Panc1 (cell line): ENCODE measurements around the gene CPEB1. TPM values are rescaled to one million over a fixed set of nuclear protein-coding genes. Genes with fewer than 3 reads are reported as not detected.

Source experiments
- ATAC-seq: fragments of 200-7000 bp; cut with Tn5 transposase; 2 replicates; pipeline ENCODE4 v1.9.1; 2020; ENCODE audit warnings: mild to moderate bottlenecking, moderate library complexity
- BruUV-seq: library from RNA; stranded (reverse); fragments of 400-500 nt; replicated peaks from 2 replicates; lab custom pipeline; 2021; lab: Mats Ljungman, UMichigan
- CTCF ChIA-PET: fragments of 300-600 bp; sonication (Branson Sonifier 250); formaldehyde crosslinking; loops from one replicate; lab custom pipeline; 2022; ENCODE audit warnings: antibody characterized with exemption; lab: Charles Lee
- POLR2A ChIA-PET: fragments of 300-600 bp; sonication (Branson Sonifier 250); formaldehyde crosslinking; loops from one replicate; lab custom pipeline; 2022; ENCODE audit warnings: antibody characterized with exemption; lab: Charles Lee
- DNase-seq: peaks from one replicate; pipeline ENCODE4 v3.0.0-alpha.2; 2010; ENCODE audit warnings: low read depth, low spot score
- H3K27ac ChIP-seq: 2 replicates; pipeline ENCODE4 v1.5.1; 2011; ENCODE audit warnings: mild to moderate bottlenecking, low read length, inconsistent platforms
- H3K27me3 ChIP-seq: fragments of 200-500 bp; sonication (Bioruptor generic); 2 replicates; pipeline ENCODE4 v1.6.0; 2014; ENCODE audit warnings: low read length, inconsistent platforms; ENCODE audit not compliant: control insufficient read depth, insufficient read depth
- H3K36me3 ChIP-seq: fragments of 200-500 bp; sonication (Bioruptor generic); 2 replicates; pipeline ENCODE4 v1.5.1; 2014; ENCODE audit warnings: inconsistent platforms, mild to moderate bottlenecking, low read length, moderate library complexity; ENCODE audit not compliant: control insufficient read depth, insufficient read depth
- H3K4me1 ChIP-seq: 2 replicates; pipeline ENCODE4 v1.5.1; 2011; ENCODE audit warnings: inconsistent platforms, mild to moderate bottlenecking, low read length, moderate library complexity; ENCODE audit not compliant: control insufficient read depth, insufficient read depth
- H3K4me3 ChIP-seq, 2 experiments: 2 replicates each; pipeline ENCODE4 v1.5.1; 2011 to 2012; ENCODE audit warnings: low read depth in 2 of 2, low read length in 2 of 2, mild to moderate bottlenecking in 2 of 2, inconsistent platforms in 1 of 2, moderate library complexity in 1 of 2
- H3K9me3 ChIP-seq: fragments of 200-500 bp; sonication (Bioruptor generic); 2 replicates; pipeline ENCODE4 v1.5.1; 2014; ENCODE audit warnings: low read depth, mild to moderate bottlenecking, inconsistent platforms, low read length, moderate library complexity; ENCODE audit not compliant: control insufficient read depth, insufficient read depth
- POLR2AphosphoS5 ChIP-seq: IDR thresholded peaks from 2 replicates; pipeline ENCODE4 v1.6.1; 2012; ENCODE audit warnings: mild to moderate bottlenecking, low read depth, low read length, moderate library complexity
- SIN3A ChIP-seq: IDR thresholded peaks from 2 replicates; pipeline ENCODE4 v1.6.1; 2012; ENCODE audit warnings: low read depth, mild to moderate bottlenecking, low read length, moderate library complexity, borderline replicate concordance; ENCODE audit not compliant: insufficient read depth
- TCF7L2 ChIP-seq: IDR thresholded peaks from 2 replicates; pipeline ENCODE4 v1.6.1; 2011; ENCODE audit warnings: mild to moderate bottlenecking, low read depth, low read length, inconsistent platforms
- in situ Hi-C: cut with HindIII; loops from 2 replicates; pipeline ENCODE4 v1.10.0; 2016; ENCODE audit warnings: low sequenced_read_pairs, low pct_unique_long_range_greater_than_20kb
- intact Hi-C: fragments of 100-400 bp; cut with micrococcal nuclease; formaldehyde crosslinking; loops from one replicate; pipeline ENCODE4 v1.10.0; 2022; ENCODE audit not compliant: unreplicated experiment
- total RNA-seq: library from RNA; stranded (reverse); gene quantifications from one replicate; pipeline ENCODE4 v1.2.1, GENCODE V29; 2021; ENCODE audit not compliant: unreplicated experiment
- TF ChIP-seq, protein P1 (sequence below): fragments of 450-650 bp; IDR thresholded peaks from 2 replicates; pipeline ENCODE4 v1.5.1; 2017; ENCODE audit warnings: mild to moderate bottlenecking
- TF ChIP-seq, protein P2 (sequence below), 2 experiments: IDR thresholded peaks; 2 replicates each; pipeline ENCODE4 v1.6.1; 2011 to 2012; ENCODE audit warnings: low read depth in 2 of 2, control low read depth in 1 of 2, low read length in 1 of 2, mild to moderate bottlenecking in 1 of 2, moderate library complexity in 1 of 2; ENCODE audit not compliant: insufficient read depth in 1 of 2

Gene CPEB1
- total RNA-seq, 1 experiment from 2014 or later: 19.5 TPM

DNA sequence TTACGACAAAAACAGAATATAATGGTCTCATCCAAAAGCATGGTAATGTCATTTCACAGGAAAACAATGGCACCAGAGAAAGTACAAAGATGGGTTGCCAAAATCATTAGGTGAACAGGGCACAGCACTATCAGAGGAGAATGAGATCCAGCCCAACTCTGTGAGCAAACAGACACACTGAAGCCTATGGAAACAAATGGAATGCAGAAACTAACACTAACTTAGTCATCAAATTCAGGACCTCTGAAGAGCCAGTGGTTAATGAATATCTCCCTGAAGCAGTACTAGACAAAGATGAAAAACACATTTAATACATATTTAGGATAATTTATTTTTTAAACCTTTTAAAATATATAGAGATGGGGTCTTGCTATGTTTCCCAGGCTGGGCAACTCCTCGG is 92.3 kb downstream of the CPEB1 start:
- H3K9me3 ChIP-seq: no peaks in the 10 kb centered on the region
- H3K4me1 ChIP-seq: peaks cover 4% of the 10 kb centered on the region; the same call in 1 of the 2 replicates
- intact Hi-C loops: no loop called here
- H3K27ac ChIP-seq: no peak overlapping the region
- H3K36me3 ChIP-seq: no peaks in the 10 kb centered on the region
- no peaks in the 10 kb centered on the region for H3K27me3 ChIP-seq
- TF ChIP-seq SIN3A (no peak), POLR2AphosphoS5 (no peak), TCF7L2 (no peak)
- TF ChIP-seq, protein P1, sequence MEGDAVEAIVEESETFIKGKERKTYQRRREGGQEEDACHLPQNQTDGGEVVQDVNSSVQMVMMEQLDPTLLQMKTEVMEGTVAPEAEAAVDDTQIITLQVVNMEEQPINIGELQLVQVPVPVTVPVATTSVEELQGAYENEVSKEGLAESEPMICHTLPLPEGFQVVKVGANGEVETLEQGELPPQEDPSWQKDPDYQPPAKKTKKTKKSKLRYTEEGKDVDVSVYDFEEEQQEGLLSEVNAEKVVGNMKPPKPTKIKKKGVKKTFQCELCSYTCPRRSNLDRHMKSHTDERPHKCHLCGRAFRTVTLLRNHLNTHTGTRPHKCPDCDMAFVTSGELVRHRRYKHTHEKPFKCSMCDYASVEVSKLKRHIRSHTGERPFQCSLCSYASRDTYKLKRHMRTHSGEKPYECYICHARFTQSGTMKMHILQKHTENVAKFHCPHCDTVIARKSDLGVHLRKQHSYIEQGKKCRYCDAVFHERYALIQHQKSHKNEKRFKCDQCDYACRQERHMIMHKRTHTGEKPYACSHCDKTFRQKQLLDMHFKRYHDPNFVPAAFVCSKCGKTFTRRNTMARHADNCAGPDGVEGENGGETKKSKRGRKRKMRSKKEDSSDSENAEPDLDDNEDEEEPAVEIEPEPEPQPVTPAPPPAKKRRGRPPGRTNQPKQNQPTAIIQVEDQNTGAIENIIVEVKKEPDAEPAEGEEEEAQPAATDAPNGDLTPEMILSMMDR: no peak
- TF ChIP-seq, protein P2, sequence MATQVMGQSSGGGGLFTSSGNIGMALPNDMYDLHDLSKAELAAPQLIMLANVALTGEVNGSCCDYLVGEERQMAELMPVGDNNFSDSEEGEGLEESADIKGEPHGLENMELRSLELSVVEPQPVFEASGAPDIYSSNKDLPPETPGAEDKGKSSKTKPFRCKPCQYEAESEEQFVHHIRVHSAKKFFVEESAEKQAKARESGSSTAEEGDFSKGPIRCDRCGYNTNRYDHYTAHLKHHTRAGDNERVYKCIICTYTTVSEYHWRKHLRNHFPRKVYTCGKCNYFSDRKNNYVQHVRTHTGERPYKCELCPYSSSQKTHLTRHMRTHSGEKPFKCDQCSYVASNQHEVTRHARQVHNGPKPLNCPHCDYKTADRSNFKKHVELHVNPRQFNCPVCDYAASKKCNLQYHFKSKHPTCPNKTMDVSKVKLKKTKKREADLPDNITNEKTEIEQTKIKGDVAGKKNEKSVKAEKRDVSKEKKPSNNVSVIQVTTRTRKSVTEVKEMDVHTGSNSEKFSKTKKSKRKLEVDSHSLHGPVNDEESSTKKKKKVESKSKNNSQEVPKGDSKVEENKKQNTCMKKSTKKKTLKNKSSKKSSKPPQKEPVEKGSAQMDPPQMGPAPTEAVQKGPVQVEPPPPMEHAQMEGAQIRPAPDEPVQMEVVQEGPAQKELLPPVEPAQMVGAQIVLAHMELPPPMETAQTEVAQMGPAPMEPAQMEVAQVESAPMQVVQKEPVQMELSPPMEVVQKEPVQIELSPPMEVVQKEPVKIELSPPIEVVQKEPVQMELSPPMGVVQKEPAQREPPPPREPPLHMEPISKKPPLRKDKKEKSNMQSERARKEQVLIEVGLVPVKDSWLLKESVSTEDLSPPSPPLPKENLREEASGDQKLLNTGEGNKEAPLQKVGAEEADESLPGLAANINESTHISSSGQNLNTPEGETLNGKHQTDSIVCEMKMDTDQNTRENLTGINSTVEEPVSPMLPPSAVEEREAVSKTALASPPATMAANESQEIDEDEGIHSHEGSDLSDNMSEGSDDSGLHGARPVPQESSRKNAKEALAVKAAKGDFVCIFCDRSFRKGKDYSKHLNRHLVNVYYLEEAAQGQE (IDR thresholded peaks at IDR 0.05; ENCODE audit: insufficient read depth in 1 of 2, low read depth in 2 of 2, low read length in 1 of 2): no peak
- ChIA-PET CTCF (no interaction called here), POLR2A (no interaction called here)
- DNase-seq: no peak
- ATAC-seq: no peak
- no TSS peak for BruUV-seq
- in situ Hi-C loops: no loop called here
- no peak overlapping the region for H3K4me3 ChIP-seq

DNA sequence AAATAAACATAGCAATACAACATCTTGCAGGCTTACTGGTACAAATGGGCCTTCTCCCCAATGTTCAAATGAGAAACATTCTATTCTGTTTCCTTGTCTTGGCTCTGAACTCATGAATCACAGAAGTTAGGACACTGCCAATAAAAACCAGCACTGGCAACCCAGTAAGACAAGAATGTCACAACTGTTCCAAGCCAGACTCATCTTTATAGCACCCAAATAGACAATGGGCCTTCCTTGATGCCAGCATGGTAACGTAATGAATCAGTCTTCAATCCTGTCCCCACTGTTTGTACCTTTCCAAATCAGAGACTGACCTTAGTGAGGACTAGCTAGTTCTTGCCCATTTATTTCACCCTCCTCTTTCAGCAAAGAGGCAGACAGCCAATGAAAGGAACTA is 92.8 kb downstream of the CPEB1 start:
- ChIA-PET CTCF (interaction anchor here (1.0 kb wide), 1 partner anchor 446 kb away, joined by 3 read pairs; no protein-coding TSS in a partner anchor), POLR2A (no interaction called here)
- ATAC-seq (no peak), DNase-seq (no peak)
- peaks cover 4% of the 10 kb centered on the region; the same call in 1 of the 2 replicates for H3K4me1 ChIP-seq
- no TSS peak for BruUV-seq
- intact Hi-C loops: no loop called here
- H3K9me3 ChIP-seq: no peaks in the 10 kb centered on the region
- 0 out of 2 replicates have a peak, but pooled peaks cover 2% of the 10 kb centered on the region for H3K36me3 ChIP-seq
- TF ChIP-seq TCF7L2 (no peak), SIN3A (no peak), POLR2AphosphoS5 (no peak)
- TF ChIP-seq, protein P1: no peak
- TF ChIP-seq, protein P2 (IDR thresholded peaks at IDR 0.05; ENCODE audit: insufficient read depth in 1 of 2, low read depth in 2 of 2, low read length in 1 of 2): no peak
- in situ Hi-C loops: no loop called here
- H3K27me3 ChIP-seq: no peaks in the 10 kb centered on the region
- H3K27ac ChIP-seq: no peak overlapping the region
- no peak overlapping the region for H3K4me3 ChIP-seq
